ENCODE measurements around the gene HELZ.

The HELZ gene

GRCh38 chr17:67265436-67266019 lies 20.5 kb upstream of the HELZ start:
- Histone ChIP-seq H3K4me1 (ENCODE audit: insufficient read depth, low read length, severe bottlenecking) (no peaks in the 10 kb centered on the region), H3K9me2 (ENCODE audit: low read depth, low read length) (no peaks in the 10 kb centered on the region), H3F3A (ENCODE audit: insufficient read depth, low read length) (no peaks in the 10 kb centered on the region), H3K9ac (ENCODE audit: low read length) (no peak overlapping the region), H4K20me1 (ENCODE audit: insufficient read depth, low read length) (no peaks in the 10 kb centered on the region), H3K4me2 (ENCODE audit: low read length) (no peak overlapping the region), H3K36me3 (ENCODE audit: insufficient read depth, low read length) (no peaks in the 10 kb centered on the region; the same call in 1 of the 2 replicates), H3K79me2 (ENCODE audit: insufficient read depth, low read length) (no peaks in the 10 kb centered on the region), H3K9me3 (ENCODE audit: low read length) (no peaks in the 10 kb centered on the region), H3K27ac (ENCODE audit: low read depth, low read length, poor library complexity, severe bottlenecking) (no peak overlapping the region), H2AFZ (ENCODE audit: low read length) (no peak overlapping the region), H3K4me3 (ENCODE audit: low read depth, low read length, poor library complexity, severe bottlenecking) (no peak overlapping the region), H3K27me3 (ENCODE audit: insufficient read depth, low read length) (peaks cover 4% of the 10 kb centered on the region; the same call in 1 of the 2 replicates)
- TF ChIP-seq CTCF (IDR thresholded peaks at IDR 0.05; ENCODE audit: low read length) = no peak
- no peak for TF ChIP-seq EZH2 (IDR thresholded peaks at IDR 0.05; ENCODE audit: borderline replicate concordance, low read length)

GRCh38 chr17:67262435-67263117 lies 17.6 kb upstream of the HELZ start:
- Histone ChIP-seq H3K27ac (ENCODE audit: low read depth, low read length, poor library complexity, severe bottlenecking) (no peak overlapping the region), H3K4me3 (ENCODE audit: low read depth, low read length, poor library complexity, severe bottlenecking) (no peak overlapping the region), H3K79me2 (ENCODE audit: insufficient read depth, low read length) (no peaks in the 10 kb centered on the region), H2AFZ (ENCODE audit: low read length) (no peak overlapping the region), H3K9me2 (ENCODE audit: low read depth, low read length) (no peaks in the 10 kb centered on the region), H3K4me2 (ENCODE audit: low read length) (no peak overlapping the region), H3K27me3 (ENCODE audit: insufficient read depth, low read length) (peaks cover 4% of the 10 kb centered on the region; the same call in 1 of the 2 replicates), H3K36me3 (ENCODE audit: insufficient read depth, low read length) (no peaks in the 10 kb centered on the region; the same call in 1 of the 2 replicates), H3F3A (ENCODE audit: insufficient read depth, low read length) (no peaks in the 10 kb centered on the region), H3K9me3 (ENCODE audit: low read length) (no peaks in the 10 kb centered on the region), H4K20me1 (ENCODE audit: insufficient read depth, low read length) (no peaks in the 10 kb centered on the region), H3K9ac (ENCODE audit: low read length) (no peak overlapping the region), H3K4me1 (ENCODE audit: insufficient read depth, low read length, severe bottlenecking) (no peaks in the 10 kb centered on the region)
- TF ChIP-seq EZH2 (IDR thresholded peaks at IDR 0.05; ENCODE audit: borderline replicate concordance, low read length) (no peak), CTCF (IDR thresholded peaks at IDR 0.05; ENCODE audit: low read length) (no peak)

GRCh38 chr17:67260170-67260987 lies 15.4 kb upstream of the HELZ start:
- Histone ChIP-seq H3K27me3 (ENCODE audit: insufficient read depth, low read length) (peaks cover 4% of the 10 kb centered on the region; the same call in 1 of the 2 replicates), H3K4me2 (ENCODE audit: low read length) (no peak overlapping the region), H3F3A (ENCODE audit: insufficient read depth, low read length) (no peaks in the 10 kb centered on the region), H3K36me3 (ENCODE audit: insufficient read depth, low read length) (no peaks in the 10 kb centered on the region; the same call in 1 of the 2 replicates), H3K9ac (ENCODE audit: low read length) (no peak overlapping the region), H4K20me1 (ENCODE audit: insufficient read depth, low read length) (no peaks in the 10 kb centered on the region), H3K4me1 (ENCODE audit: insufficient read depth, low read length, severe bottlenecking) (no peaks in the 10 kb centered on the region), H3K9me2 (ENCODE audit: low read depth, low read length) (no peaks in the 10 kb centered on the region), H3K9me3 (ENCODE audit: low read length) (no peaks in the 10 kb centered on the region), H3K27ac (ENCODE audit: low read depth, low read length, poor library complexity, severe bottlenecking) (no peak overlapping the region), H3K79me2 (ENCODE audit: insufficient read depth, low read length) (no peaks in the 10 kb centered on the region), H3K4me3 (ENCODE audit: low read depth, low read length, poor library complexity, severe bottlenecking) (no peak overlapping the region), H2AFZ (ENCODE audit: low read length) (no peak overlapping the region)
- TF ChIP-seq EZH2 (IDR thresholded peaks at IDR 0.05; ENCODE audit: borderline replicate concordance, low read length) (no peak), CTCF (IDR thresholded peaks at IDR 0.05; ENCODE audit: low read length) (no peak)

Measured in OCI-LY1 (cell line).